Limb (tissue), 2 donors: Measurements from ENCODE around the gene STK36.

Source experiments
- DNase-seq, 2 donors: peaks; one replicate each; pipeline ENCODE4 v3.0.0-alpha.2; 2016; ENCODE audit errors: extremely low spot score in 2 of 2

The STK36 gene

GRCh38 chr2:218746960-218747359 lies 75.1 kb downstream of the STK36 start:
- no peak for DNase-seq

- no peak for DNase-seq
Measured at GRCh38 chr2:218748741-218749441, 77.0 kb downstream of the STK36 start.
